ENCODE data around the gene MSH3. TPM values are rescaled to one million over a fixed set of nuclear protein-coding genes. Genes with fewer than 3 reads are reported as not detected.

MSH3 gene
- total RNA-seq, 4 donors from 2014 or later = 17.5 to 24.4 (median 21.2) TPM

DNA sequence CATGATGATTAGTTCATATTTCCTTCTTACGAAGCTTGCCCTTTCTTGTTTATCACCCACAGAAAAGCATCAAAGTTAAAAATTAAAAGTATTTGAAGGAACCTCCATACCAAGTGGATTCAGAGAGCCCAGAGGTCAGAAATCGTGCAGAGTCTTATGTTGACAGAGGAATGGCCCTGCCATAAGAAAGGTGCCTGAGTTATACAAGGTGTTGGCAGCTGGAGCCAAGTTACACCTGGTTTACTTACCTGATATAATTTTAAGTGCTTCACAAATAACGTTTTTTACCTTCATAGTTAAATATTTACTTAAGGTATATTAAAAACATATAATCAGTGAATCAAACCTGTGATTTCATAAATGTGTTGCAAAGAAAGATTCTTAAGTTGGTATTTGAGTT is 42.6 kb downstream of the MSH3 start:
- TF ChIP-seq, protein P1, sequence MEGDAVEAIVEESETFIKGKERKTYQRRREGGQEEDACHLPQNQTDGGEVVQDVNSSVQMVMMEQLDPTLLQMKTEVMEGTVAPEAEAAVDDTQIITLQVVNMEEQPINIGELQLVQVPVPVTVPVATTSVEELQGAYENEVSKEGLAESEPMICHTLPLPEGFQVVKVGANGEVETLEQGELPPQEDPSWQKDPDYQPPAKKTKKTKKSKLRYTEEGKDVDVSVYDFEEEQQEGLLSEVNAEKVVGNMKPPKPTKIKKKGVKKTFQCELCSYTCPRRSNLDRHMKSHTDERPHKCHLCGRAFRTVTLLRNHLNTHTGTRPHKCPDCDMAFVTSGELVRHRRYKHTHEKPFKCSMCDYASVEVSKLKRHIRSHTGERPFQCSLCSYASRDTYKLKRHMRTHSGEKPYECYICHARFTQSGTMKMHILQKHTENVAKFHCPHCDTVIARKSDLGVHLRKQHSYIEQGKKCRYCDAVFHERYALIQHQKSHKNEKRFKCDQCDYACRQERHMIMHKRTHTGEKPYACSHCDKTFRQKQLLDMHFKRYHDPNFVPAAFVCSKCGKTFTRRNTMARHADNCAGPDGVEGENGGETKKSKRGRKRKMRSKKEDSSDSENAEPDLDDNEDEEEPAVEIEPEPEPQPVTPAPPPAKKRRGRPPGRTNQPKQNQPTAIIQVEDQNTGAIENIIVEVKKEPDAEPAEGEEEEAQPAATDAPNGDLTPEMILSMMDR (IDR thresholded peaks at IDR 0.05; ENCODE audit: low read depth) = no peak

DNA sequence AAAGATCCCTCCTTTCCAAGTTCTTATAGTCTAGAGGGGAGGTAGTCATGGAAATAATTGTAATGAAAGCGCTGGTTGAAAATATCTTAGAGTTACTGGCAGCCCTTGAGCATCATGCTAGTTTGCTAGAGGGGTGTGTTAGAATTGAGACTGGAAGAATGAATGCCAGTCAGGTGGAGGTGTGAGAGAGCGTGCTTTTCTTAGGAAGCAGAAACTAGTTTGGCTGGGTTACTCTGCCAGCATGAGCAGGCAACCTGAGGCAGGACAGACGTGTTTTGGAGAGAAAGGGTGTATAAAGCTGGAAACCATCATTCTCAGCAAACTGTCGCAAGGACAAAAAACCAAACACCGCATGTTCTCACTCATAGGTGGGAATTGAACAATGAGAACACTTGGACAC is 43.9 kb downstream of the MSH3 start:
- TF ChIP-seq, protein P1 (IDR thresholded peaks at IDR 0.05; ENCODE audit: low read depth) = no peak

DNA sequence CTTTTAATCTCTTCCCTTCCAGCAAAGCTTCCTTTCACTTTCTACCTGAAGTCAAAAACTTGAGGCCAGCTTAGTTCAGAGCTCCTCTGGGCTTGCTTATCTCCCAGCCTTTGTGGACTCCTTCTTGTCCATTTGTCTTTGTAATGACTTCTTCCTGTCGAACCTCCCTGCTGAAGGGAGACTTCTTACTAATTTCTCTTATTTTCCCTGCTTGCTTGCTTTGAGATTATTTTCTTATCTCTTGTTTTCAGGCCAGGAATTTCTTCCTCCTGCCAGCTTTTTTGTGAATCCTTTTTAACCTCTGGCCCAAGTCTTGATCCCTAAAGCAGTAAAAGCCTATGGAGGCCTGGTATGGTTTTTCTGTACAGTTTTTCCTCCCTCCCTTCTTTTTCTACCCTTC is 47.1 kb downstream of the MSH3 start:
- TF ChIP-seq, protein P1 (IDR thresholded peaks at IDR 0.05; ENCODE audit: low read depth) = no peak

DNA sequence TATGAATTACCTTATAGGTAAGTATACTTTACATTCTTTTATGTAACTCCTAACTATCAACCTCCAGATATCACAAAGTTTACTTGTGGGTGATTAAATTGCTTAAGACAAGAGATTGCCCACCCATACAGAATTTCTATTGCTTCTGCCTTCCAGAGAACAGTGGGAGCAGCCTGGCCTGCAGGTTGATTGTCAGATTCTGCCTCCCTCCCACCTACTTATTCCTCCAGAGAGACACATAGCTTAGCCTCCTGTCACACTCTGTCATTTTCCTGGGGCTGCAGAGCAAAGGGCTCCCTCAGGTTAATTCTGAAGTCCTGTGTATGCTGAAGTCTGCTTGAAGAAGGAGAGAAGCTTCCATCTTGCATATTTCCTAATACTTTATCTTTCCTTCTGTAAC is 48.8 kb downstream of the MSH3 start:
- TF ChIP-seq, protein P1 (IDR thresholded peaks at IDR 0.05; ENCODE audit: low read depth) = no peak

DNA sequence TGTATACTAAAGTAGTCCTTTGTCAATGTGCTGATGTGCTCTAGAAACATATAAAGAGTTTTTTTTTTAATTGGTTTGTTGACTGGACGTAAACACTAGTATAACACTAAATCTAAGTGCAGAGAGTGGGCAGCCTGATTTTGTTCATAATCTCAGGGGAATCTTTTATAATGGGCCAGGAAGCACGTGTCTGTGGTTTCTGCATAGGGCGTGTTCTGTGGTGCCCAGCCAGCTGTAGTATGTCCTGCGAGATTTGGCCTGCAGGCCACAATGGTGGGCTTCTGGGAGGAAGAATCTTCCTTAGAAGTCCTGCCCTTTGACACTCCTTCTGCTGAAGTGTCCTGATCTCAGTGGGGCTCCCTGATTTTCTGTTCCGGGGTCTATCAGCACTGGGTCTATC is 49.3 kb downstream of the MSH3 start:
- TF ChIP-seq, protein P1 (IDR thresholded peaks at IDR 0.05; ENCODE audit: low read depth) = no peak

DNA sequence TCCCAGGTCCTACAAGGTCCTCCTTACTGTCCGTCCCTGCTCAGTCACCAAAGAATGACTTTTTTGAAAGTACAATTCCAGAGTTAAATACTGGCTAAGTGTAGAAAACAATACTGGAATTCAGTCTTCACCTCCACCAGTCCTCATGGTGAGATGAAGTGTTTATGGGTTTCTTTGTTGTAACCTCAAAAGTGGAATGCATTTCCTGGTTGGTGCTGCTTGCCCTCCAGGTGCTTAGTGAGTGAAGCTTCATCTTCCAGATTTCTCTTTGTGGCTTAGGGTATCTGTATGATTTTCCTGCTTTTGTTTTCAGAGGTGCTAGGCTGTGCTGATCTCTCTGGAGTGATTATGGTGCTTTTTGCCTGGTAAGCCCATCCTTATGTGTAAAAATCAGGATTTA is 49.8 kb downstream of the MSH3 start:
- TF ChIP-seq, protein P1 (IDR thresholded peaks at IDR 0.05; ENCODE audit: low read depth) = no peak

DNA sequence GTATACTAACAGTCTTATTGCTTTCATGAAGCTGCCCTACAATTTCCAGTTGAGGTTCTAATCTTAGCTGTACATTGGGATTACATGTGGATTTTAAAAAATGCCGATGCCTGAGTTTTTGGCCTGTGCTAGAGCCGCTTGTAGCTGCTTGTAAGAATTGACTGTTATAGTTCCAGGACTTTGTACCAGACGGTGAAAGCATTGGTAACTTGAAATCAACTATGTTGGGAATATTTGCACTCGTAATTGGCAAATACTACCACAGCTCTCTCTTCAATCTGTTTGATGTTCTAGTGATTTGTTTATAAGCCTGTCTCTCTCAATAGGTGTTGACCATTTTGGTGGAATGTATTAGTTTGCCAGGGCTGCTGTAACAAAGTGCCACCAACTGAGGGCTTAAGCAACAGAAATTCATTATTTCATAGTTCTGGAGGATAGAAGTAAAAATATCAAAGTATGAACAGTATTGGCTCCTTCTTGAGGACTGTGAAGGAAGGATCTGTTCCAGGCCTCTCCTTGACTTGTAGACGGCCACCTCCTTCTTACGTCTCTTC is 50.8 kb downstream of the MSH3 start:
- TF ChIP-seq, protein P1 (IDR thresholded peaks at IDR 0.05; ENCODE audit: low read depth) = no peak
